ENCODE measurements around the gene TAB2.

The TAB2 gene

DNA sequence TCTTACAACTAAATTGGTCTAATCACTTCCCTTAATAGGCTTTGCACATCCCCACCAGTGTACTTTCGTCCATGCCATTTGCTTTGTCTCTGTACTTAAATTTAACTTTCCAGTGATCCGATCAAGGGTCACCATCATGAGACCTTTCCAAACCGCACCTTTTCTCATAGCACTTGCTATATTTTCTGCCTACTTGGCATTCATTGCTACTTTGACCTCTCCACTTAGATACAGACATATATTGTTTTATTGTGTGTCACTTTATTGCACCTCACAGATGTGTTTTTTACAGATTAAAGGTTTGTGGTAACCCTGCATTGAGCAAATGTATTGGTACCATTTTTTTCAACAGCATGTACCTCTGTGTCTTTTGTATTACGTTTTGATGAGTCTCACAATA is 97.3 kb downstream of the TAB2 start:
- Histone ChIP-seq H3K27me3 (no peaks in the 10 kb centered on the region), H3K4me3 (ENCODE audit: low read depth, low read length) (no peak overlapping the region)
- no peak for DNase-seq

DNA sequence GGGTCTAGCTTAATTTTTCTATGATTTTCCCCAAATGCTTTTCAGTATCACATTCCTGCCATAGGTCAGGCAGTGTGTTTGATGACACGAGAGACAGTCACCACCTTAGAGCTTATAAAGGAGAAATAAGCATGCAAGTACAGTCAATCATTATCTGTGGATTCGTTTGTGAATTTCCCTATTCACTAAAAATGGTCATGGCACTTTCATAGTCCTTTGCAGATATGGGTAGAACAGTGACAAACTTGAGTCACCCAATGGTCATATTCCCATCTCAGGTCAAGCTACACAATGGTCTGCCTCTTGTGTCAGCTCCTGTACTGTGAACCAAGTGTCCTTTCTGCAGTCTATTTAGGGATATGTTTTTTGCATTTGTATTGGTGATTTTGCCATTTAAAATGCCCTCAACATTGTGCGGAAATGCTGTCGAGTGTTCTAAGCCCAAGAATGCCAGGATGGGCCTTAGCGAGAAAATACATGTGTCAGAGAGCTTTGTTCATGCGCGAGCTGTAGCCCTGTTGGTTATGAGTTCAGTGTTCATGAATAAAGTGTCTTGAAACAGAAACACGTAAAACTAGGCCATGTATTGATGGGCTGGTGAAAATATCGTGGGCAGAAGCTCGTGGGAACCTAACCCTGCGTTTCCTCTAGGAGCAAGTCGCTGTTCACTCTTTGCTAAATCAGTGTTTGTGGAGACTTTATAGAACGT is 102.3 kb downstream of the TAB2 start:
- Histone ChIP-seq H3K27me3 (no peaks in the 10 kb centered on the region), H3K36me3 (no peaks in the 10 kb centered on the region), H3K4me1 (no peaks in the 10 kb centered on the region), H3K9me3 (no peaks in the 10 kb centered on the region), H3K4me3 (ENCODE audit: low read depth, low read length) (no peak overlapping the region)
- TF ChIP-seq, protein P1, sequence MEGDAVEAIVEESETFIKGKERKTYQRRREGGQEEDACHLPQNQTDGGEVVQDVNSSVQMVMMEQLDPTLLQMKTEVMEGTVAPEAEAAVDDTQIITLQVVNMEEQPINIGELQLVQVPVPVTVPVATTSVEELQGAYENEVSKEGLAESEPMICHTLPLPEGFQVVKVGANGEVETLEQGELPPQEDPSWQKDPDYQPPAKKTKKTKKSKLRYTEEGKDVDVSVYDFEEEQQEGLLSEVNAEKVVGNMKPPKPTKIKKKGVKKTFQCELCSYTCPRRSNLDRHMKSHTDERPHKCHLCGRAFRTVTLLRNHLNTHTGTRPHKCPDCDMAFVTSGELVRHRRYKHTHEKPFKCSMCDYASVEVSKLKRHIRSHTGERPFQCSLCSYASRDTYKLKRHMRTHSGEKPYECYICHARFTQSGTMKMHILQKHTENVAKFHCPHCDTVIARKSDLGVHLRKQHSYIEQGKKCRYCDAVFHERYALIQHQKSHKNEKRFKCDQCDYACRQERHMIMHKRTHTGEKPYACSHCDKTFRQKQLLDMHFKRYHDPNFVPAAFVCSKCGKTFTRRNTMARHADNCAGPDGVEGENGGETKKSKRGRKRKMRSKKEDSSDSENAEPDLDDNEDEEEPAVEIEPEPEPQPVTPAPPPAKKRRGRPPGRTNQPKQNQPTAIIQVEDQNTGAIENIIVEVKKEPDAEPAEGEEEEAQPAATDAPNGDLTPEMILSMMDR (IDR thresholded peaks at IDR 0.05; ENCODE audit: low read depth, low read length), result no peak
- DNase-seq, result no peak

More for the DNA sequence above, 97.3 kb downstream of the TAB2 start:
- Histone ChIP-seq H3K9me3 (no peaks in the 10 kb centered on the region), H3K36me3 (peaks cover 2% of the 10 kb centered on the region), H3K4me1 (no peaks in the 10 kb centered on the region)
- TF ChIP-seq, protein P1 (IDR thresholded peaks at IDR 0.05; ENCODE audit: low read depth, low read length), result no peak

DNA sequence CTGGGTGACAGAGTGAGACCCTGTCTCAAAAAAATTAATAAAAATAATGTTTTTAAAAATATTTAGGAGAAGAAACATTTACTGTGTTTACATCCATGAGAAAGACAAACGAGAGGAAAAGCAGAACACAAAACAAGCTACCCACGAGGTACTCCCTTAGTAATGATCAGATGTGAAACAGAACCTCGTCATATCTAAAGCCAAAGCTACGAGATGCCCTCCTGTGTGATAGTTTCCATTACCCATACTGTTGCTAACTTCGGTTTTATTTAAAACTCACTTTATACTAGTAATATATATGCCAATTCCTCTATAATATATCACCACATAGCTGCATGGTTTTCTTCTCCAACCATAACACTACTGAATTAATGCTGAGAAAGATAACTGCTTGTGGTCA is 103.6 kb downstream of the TAB2 start:
- Histone ChIP-seq H3K4me3 (ENCODE audit: low read depth, low read length) (no peak overlapping the region), H3K4me1 (no peaks in the 10 kb centered on the region), H3K27me3 (no peaks in the 10 kb centered on the region), H3K9me3 (no peaks in the 10 kb centered on the region), H3K36me3 (no peaks in the 10 kb centered on the region)
- TF ChIP-seq, protein P1 (IDR thresholded peaks at IDR 0.05; ENCODE audit: low read depth, low read length), result no peak
- no peak for DNase-seq

DNA sequence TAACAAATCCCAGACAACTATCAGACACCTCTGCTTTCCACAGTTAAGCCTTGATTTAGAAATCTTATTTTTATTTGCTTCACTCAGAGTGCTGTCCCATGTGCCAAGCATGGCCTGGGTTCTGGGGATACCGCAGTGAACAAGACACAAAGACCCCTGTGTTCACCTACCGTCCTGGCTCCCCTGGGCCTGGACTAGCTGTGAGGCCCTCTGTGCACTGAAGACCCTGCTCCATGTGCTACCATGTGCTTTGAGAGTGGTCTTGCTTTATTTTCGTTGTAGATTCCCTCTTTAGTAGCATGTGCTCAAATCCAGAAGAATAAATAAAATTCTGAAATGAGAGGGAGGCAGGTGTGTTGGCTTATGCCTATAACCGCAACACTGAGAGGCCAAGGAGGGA is 105.1 kb downstream of the TAB2 start:
- Histone ChIP-seq H3K4me1 (no peaks in the 10 kb centered on the region), H3K4me3 (ENCODE audit: low read depth, low read length) (no peak overlapping the region), H3K9me3 (no peaks in the 10 kb centered on the region), H3K27me3 (no peaks in the 10 kb centered on the region), H3K36me3 (no peaks in the 10 kb centered on the region)
- DNase-seq, result no peak
- TF ChIP-seq, protein P1 (IDR thresholded peaks at IDR 0.05; ENCODE audit: low read depth, low read length), result no peak

DNA sequence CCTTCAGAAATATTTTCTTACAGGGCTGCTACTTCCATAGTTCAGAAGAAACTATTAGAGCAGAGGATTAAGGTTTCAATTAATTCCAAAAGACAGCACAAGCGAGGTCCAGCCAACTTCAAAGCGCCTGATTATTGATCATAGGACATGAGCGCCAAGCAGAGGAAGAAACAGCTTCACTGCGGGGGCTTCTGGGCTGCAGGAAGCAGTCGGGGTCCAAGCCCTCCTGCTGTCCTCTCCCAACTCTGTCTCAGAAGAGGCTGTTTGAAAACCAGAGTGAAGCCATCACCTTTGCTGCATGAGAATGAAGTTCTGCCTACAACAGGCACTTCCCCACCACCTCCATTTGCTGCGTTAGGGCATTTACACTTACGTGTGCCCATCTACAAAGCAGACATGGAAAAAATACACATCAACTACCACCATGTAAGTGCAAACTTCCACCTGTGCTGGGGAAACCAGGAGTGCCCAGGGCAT is 106.5 kb downstream of the TAB2 start:
- H3K9me3 ChIP-seq, result no peaks in the 10 kb centered on the region
- no peaks in the 10 kb centered on the region for H3K4me1 ChIP-seq
- no peak overlapping the region for H3K4me3 ChIP-seq (ENCODE audit: low read depth, low read length)
- TF ChIP-seq, protein P1 (IDR thresholded peaks at IDR 0.05; ENCODE audit: low read depth, low read length), result no peak
- no peaks in the 10 kb centered on the region for H3K36me3 ChIP-seq
- no peak for DNase-seq
- H3K27me3 ChIP-seq, result no peaks in the 10 kb centered on the region

DNA sequence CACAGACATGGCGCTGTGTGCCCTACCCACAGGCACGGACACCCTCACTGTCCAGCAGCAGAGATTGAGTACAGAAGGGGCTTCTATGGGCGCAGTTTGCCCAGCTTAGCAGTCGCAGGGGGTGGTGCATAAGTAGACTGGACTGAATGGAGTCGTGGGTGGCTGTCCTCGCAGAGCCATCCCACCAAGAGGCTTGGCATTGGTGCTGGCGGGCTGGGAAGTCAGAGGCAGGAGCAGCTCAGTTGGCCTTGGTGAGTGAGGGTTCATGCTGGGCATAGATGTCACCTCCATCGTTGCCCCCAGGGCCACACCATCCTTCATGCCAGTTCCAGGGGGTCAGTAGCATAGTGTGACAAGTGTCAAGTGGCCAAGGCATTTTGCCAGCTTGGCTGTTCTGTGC is 107.7 kb downstream of the TAB2 start:
- Histone ChIP-seq H3K36me3 (no peaks in the 10 kb centered on the region), H3K9me3 (no peaks in the 10 kb centered on the region), H3K4me1 (no peaks in the 10 kb centered on the region), H3K27me3 (no peaks in the 10 kb centered on the region), H3K4me3 (ENCODE audit: low read depth, low read length) (no peak overlapping the region)
- TF ChIP-seq, protein P1 (IDR thresholded peaks at IDR 0.05; ENCODE audit: low read depth, low read length), result no peak
- DNase-seq, result no peak

All from BE2C (cell line).